SW480 (cell line): ENCODE measurements around the gene ARHGAP28.

Experiments
- DNase-seq: peaks from one replicate; pipeline ENCODE4 v3.0.0-alpha.2; 2016; ENCODE audit warnings: low spot score

The ARHGAP28 gene

GRCh38 chr18:6960656-6961055 lies 231.1 kb downstream of the ARHGAP28 start:
- peak; percentile 31 for DNase-seq

DNA sequence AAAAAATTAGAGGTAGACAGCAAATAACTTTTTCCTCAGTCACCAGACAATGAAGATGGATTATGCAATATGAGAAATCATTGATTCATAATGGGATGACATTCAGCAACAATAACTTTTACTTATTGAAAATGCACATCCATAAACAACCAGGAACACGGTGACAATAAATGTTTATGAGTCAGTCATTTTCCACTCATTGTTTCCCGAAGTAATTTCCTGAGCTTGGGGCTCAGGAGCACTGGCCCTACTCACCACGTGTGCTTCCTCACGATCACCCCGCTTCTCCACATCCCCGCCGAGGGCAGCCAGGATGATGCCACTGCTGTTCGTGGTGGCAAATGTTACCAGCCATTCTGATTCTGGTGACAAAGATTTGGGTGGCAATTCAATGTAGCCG lies 231.8 kb downstream of the ARHGAP28 start:
- no peak for DNase-seq

DNA sequence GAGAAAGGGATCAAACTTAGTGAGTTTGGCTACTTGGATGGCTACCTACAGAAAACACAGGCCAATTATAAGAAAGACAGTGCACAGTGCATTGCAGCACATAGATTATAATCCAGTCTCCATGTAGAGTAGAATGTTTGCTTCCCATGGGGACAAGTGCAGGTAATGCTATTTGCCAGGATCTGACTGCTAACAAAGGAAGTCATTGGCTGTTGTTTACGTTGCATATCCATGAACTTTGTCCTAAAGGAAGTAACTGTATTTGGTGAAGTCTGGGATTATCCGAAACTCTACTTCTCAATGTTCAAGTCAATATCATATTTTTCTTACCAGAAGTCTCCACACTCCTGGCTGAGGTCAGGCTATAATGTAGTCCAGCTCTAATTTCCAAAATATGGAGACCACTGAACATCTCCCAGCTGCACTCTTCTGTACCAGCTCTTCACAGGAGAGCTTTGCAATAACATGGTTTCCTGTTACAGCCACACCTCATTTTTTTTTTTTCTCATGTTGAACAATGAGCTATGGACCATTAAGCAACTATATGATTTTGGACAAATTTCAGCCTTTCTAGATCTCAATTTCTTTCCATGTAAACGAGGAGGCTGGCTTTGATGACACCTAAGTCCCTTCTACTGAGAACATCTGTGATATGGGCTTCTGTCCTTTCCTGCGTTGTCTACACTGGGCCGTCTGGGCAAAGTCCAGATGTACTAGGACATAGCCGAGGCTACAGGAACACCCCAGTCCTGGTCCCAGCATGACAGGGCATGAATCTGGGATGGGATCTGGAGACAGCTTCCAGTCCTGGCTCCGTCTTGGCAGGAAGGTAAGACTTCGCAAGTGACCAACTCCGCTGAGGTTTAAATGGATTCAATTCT lies 233.3 kb downstream of the ARHGAP28 start:
- DNase-seq = no peak

DNA sequence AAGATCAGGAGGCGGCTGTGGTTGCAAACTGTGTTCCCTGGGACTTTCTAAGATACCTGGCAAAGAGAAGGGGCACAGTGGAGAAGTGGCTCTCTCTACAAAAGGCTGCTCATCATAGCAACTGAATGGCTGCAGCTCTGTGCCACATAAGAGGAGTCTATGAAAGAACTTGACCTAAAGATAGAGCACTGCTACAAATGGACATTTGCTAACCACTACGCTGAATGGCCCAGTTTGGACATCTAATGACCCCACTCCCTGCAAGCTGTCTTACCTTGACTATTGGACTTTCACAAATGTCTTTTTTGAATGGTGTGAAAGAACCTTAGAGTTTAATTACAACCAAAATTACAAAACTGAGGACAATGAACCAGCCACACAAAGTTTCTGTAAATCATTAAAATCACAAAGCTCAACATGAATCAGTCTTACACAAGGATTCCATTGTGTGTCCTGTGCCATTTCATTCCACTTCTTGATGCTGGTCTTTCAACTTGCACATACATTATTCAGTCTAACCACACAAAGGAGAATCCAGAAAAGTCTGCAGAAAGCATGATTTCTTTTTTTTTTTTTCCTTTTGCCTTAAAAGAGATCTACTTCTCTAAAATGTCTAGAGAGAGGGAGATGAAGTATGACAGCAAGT lies 234.1 kb downstream of the ARHGAP28 start:
- DNase-seq = no peak
